Erythroblast (primary cell): ENCODE results near the gene RNF182.
"Not testable (repeated sequence)": the region's sequence is repeated elsewhere in the genome, so short reads cannot be mapped to it uniquely, and the experiment has no call there.

Source experiments
- DNase-seq, 2 experiments: peaks; one replicate each; lab custom pipeline; 2025; lab: John Stamatoyannopoulos, UW
- GATA1 ChIP-seq: IDR thresholded peaks from 2 replicates; pipeline ENCODE4 v1.6.1; 2011; ENCODE audit warnings: low read depth, mild to moderate bottlenecking, control low read depth, low read length, moderate library complexity
- POLR2A ChIP-seq: IDR thresholded peaks from 2 replicates; pipeline ENCODE4 v1.6.1; 2011; ENCODE audit warnings: mild to moderate bottlenecking, low read length

Gene RNF182

GRCh38 chr6:14012313-14013030, 87.7 kb downstream of the RNF182 start:
- TF ChIP-seq GATA1 (no peak), POLR2A (no peak)
- DNase-seq, result no peak

- TF ChIP-seq POLR2A, result no peak
- no peak for TF ChIP-seq GATA1
- DNase-seq, result no peak
Measured at GRCh38 chr6:14015964-14016363, 91.2 kb downstream of the RNF182 start.

GRCh38 chr6:14016432-14016831, 91.7 kb downstream of the RNF182 start:
- no peak for TF ChIP-seq GATA1
- TF ChIP-seq POLR2A, result no peak
- no peak for DNase-seq

GRCh38 chr6:14016935-14017625, 92.3 kb downstream of the RNF182 start:
- no peak for TF ChIP-seq GATA1
- no peak for DNase-seq

GRCh38 chr6:14017626-14018475, 93.1 kb downstream of the RNF182 start:
- no peak for TF ChIP-seq GATA1
- TF ChIP-seq POLR2A, result no peak
- no peak for DNase-seq

GRCh38 chr6:14018559-14018958, 93.8 kb downstream of the RNF182 start:
- not testable (repeated sequence) for DNase-seq

- no peak for DNase-seq
Measured at GRCh38 chr6:14020551-14020950, 95.8 kb downstream of the RNF182 start.

GRCh38 chr6:14021449-14021848, 96.7 kb downstream of the RNF182 start:
- TF ChIP-seq POLR2A (no peak), GATA1 (no peak)
- DNase-seq, result no peak

More at GRCh38 chr6:14020551-14020950, 95.8 kb downstream of the RNF182 start:
- TF ChIP-seq POLR2A (no peak), GATA1 (no peak)

GRCh38 chr6:14022673-14023072, 97.9 kb downstream of the RNF182 start:
- TF ChIP-seq GATA1 (no peak), POLR2A (no peak)
- no peak for DNase-seq

GRCh38 chr6:14023855-14024254, 99.1 kb downstream of the RNF182 start:
- TF ChIP-seq POLR2A, result no peak
- no peak for TF ChIP-seq GATA1
- DNase-seq, result no peak

GRCh38 chr6:14025160-14025559, 100.4 kb downstream of the RNF182 start:
- DNase-seq, result no peak
- TF ChIP-seq GATA1, result no peak
- TF ChIP-seq POLR2A, result no peak

GRCh38 chr6:14026831-14027539, 102.2 kb downstream of the RNF182 start:
- DNase-seq, result no peak
- TF ChIP-seq POLR2A (no peak), GATA1 (no peak)

GRCh38 chr6:14028631-14029030, 103.9 kb downstream of the RNF182 start:
- no peak for TF ChIP-seq POLR2A
- no peak for TF ChIP-seq GATA1
- no peak for DNase-seq
